GM12864 (cell line): ENCODE data around the gene CDK5R1.

Source experiments
- DNase-seq: peaks from one replicate; pipeline ENCODE4 v3.0.0-alpha.2; 2011; ENCODE audit warnings: low read depth
- H3K4me3 ChIP-seq: 2 replicates; pipeline ENCODE4 v1.5.1; 2011; ENCODE audit warnings: mild to moderate bottlenecking, low read depth, low read length, control low read depth
- TF ChIP-seq, protein P1 (sequence below): IDR thresholded peaks from 2 replicates; pipeline ENCODE4 v1.5.1; 2011; ENCODE audit warnings: low read depth, mild to moderate bottlenecking, moderate library complexity, low read length, control low read depth, inconsistent platforms; ENCODE audit errors: missing control alignments

Gene CDK5R1

DNA sequence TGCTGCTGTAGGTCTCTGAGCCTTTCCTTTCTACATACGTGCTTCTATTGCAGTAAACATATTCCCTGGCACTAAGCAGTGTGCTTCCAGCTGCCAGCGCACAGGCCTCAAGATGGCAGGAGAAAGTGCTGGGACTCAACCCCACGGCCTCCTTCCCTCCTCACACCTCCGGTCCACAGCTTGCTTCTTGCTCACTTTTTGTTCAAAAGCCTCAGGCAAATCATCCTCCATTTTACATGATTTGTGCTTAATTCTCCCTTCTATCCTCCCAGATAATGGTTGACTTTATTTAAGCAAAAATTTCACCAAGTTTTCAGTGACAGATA lies 5.4 kb downstream of the CDK5R1 start:
- TF ChIP-seq, protein P1, sequence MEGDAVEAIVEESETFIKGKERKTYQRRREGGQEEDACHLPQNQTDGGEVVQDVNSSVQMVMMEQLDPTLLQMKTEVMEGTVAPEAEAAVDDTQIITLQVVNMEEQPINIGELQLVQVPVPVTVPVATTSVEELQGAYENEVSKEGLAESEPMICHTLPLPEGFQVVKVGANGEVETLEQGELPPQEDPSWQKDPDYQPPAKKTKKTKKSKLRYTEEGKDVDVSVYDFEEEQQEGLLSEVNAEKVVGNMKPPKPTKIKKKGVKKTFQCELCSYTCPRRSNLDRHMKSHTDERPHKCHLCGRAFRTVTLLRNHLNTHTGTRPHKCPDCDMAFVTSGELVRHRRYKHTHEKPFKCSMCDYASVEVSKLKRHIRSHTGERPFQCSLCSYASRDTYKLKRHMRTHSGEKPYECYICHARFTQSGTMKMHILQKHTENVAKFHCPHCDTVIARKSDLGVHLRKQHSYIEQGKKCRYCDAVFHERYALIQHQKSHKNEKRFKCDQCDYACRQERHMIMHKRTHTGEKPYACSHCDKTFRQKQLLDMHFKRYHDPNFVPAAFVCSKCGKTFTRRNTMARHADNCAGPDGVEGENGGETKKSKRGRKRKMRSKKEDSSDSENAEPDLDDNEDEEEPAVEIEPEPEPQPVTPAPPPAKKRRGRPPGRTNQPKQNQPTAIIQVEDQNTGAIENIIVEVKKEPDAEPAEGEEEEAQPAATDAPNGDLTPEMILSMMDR, result no peak
- peak overlapping the region; percentile 94; the same call in 1 of the 2 replicates for H3K4me3 ChIP-seq
- DNase-seq, result no peak

DNA sequence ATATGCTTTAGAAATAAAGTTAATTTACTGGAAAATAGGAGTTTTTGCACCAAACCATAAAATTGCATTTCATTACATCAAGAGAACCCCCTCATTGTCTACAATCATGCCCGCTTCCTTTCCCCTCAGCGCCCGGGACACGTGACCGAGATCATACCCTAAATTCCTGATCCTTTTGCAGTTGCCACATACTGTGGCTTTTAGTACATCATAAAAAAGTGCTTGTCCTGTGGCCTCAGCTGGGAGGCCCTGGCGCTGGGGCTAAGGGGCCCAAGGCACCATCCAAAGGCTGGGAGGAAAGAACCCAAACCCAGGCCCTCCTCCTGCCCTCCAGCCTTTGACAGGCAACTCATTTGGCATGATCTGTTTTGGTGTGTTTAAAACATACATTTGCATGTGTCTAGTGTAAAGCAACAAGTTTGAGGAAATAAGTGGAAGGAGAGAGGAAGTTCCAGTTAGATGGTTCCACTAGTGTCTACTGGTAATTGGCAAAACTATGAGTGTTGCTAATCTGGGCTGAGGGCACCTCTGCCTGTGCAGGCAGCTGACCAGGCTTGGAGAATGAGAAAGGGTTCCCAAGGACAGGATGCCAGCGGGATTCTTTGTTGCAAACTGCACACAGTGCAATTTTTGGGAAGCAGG lies 6.0 kb downstream of the CDK5R1 start:
- no peak overlapping the region for H3K4me3 ChIP-seq
- no peak for DNase-seq
- TF ChIP-seq, protein P1, result no peak

DNA sequence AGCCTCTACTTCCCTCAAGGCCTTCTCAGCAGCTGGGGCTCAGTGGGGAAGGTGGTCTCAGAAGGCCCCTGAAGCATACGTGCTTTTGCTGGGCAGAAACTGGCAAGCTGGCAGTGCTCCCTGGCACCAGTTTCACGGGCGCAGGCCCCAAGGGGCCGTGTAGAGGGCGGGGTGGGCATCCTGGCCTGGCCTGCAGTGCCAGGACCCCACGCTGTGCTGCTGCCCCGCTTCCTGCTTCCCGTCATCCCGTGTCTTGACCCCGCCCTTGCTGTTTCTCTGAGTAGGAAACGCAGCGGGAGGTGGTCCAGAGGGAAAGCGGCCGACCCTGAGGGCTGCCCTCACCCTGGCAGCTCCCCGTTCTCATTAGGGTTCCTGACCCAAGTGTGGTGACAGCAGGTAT lies 6.8 kb downstream of the CDK5R1 start:
- DNase-seq, result no peak
- H3K4me3 ChIP-seq, result no peak overlapping the region
- TF ChIP-seq, protein P1, result no peak

DNA sequence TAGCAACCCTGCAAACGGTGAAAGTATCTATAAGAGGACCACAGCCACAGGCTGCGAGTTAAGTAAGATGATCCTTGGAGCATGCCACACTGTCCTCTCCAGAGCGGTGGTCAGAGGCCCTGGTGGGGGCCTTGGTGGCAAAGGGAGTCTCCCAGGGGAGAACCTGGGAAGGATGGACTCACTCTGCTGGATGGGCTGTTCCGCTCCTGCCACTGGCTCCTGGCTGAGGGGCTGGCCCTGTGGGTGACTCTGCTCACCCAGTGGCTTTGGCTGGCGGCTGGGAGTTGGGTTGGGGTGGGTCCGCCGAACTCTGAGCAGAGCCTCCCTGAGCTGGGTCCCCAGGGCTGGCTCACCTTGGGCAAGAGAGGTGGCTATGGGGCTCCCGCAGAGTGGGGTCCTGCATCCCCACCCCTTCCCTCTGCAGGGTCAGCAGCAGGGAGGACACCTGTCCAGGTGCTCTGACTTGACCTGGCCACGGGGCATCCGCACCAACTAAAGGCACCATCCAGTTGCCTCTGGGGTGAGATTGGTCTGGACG lies 7.3 kb downstream of the CDK5R1 start:
- no peak overlapping the region for H3K4me3 ChIP-seq
- TF ChIP-seq, protein P1, result no peak
- no peak for DNase-seq

DNA sequence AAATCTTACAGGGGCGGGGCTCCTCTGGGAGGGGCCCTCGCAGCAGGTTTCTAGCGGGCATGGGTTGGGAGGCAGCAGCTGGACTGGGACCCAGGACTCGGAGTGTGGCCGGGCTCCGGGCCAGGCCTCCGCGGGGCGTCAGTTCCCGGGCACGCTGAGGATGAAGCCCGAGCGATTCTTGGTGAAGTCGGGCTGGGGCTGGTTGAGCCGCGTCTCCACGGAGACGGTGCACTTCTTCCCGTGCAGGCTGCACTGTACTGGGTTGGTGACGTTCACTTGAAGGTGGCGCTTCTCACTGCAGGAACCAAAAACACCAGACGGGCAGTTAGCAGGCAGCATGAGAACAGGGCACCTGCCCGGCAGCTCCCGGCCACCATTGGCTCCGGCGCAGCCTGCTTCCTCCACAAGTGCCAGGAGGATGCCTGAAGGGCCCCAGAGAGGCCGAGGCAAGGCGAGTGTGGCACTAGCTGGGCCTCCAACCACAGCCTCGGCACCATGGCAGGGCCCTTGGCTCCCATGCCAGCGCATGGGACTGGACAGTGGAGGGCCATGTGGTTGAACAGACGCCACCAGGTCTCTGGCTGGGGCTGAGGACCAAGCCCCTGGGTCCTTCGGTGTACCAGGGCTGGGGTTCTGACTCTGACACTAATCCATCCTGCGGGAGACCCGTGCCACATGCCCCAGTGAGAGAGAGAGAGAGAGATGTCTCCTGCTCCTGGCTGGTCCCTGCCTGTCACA lies 8.0 kb downstream of the CDK5R1 start:
- no peak overlapping the region for H3K4me3 ChIP-seq
- DNase-seq, result no peak
- TF ChIP-seq, protein P1, result no peak

DNA sequence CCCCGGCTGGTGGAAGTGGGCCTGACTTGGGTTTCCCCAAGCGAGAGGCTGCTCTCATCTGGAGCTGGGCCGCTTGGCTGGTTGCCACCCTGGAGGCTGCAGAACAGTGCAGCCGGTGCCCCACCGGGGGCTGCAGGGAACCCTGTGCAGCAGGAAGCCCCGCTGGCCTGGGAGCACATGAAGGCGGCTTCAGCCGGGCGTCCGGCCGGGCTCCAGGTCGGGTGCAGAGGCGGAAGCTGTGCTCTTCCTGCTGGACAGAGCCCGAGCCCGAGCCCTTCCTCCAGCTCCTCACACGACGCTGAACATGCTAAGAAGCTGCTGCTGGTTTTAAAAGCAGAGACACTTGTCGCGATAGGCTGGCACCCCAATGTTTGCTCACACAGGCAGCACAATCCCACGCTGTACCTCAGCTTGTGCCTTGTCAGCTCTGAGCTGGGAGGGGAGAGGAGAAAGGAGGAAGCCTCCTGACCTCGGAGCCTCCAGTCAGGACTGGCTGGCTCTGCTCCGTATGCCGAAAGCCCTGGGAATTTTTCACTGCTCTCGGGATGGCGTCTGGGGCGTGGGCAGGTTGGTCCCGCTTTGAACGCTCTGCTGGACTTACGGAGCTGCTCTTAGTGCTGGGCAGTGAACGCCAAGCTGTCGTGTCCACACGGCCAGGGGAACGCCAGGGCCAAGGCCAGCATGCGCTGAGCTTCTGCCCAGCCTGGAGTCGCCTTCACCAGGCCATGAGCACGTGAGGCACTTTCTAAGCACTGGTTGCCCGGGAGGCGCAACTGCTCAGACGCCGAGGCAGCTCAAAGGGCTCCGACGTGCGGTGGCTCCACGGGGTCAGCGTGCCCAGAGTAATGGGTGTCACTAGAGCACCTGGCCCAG lies 8.8 kb downstream of the CDK5R1 start:
- no peak for DNase-seq
- H3K4me3 ChIP-seq, result no peak overlapping the region
- TF ChIP-seq, protein P1, result no peak
